HuH-7 (cell line): ENCODE results near the gene MYO1E.
"Not testable (repeated sequence)": the region's sequence is repeated elsewhere in the genome, so short reads cannot be mapped to it uniquely, and the experiment has no call there.

Experiments
- DNase-seq: peaks from one replicate; pipeline ENCODE4 v3.0.0; 2011; ENCODE audit warnings: low spot score

The MYO1E gene

GRCh38 chr15:59162080-59162479, 210.6 kb downstream of the MYO1E start:
- DNase-seq = not testable (repeated sequence)

- peak; percentile 55 for DNase-seq
Measured at GRCh38 chr15:59160880-59161593, 211.6 kb downstream of the MYO1E start.

- DNase-seq = no peak
Measured at GRCh38 chr15:59159210-59159609, 213.5 kb downstream of the MYO1E start.

DNA sequence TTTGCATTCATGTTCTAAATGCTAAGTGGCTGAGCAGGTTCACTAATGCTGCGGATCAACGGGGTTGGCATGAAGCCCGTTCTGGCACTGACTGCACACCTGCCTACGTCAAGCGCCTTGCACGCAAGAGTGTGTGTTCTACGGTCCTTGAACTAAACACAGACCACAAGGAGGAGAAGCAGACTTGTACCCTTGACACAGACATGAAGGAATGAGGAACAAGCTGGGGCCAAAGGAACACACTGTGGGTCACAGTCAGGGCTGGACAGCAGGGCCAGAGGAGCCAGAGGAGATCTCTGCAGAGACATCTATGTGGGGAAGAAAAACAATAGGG, 214.0 kb downstream of the MYO1E start:
- DNase-seq = no peak

DNA sequence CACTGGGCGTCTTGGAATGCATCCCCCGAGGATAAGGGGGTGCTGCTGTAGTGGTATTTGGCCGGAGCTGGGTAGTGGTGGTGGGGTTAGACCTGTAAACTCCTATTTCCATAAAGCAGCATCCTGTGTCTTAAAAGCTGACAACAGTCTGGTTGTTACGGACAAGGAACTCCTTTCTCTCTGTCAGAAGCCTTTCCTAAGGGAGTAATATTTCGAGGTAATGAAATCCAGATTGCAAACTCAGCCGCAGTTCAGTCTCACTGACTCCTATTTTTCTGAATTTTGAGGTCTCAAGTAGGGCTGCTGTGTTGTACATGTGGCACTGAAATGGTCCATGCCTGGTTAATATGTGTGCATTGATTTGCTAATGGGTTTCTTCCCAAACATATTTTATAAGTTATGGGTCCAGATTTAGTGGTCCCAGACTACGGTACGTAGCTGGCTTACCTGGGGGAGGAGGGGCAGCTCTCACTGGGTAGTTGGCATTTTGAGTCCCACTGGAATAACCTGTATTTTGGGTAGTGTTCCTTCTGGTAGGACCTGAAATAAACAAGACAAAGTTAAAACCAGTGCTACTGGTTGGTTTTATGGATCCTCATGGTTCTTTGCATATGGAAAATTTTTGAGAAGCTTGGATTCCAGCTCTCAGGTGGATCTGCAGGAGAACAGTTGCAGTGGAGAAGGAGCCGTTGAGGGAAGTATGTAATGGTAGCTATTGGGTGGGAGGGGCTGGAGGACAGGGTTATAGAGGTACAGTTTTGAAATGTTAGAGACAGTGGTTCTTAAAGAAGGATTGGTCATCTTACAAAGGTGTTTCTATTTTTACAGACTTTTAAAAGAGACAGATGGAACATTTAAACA, 214.6 kb downstream of the MYO1E start:
- no peak for DNase-seq

GRCh38 chr15:59157396-59157795, 215.3 kb downstream of the MYO1E start:
- DNase-seq = no peak

DNA sequence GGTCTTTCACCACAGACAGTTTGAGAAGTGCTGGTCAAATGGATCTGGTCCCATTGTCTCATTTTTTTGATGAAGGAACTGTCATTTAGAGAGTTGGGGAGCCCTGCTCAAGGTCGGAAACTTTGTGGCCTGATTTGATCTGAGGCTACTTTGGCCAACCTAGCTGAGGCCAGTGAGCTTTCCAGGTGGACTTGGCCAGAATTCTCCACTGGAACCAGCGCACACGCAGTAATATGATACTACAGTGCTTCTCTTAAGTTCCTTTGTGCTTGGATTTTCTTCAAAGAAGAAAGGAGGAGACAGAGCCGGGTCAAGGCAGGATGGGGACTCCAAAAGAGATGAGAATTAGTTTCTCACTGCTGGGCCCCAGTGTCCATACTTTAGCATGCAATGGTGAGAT, 217.2 kb downstream of the MYO1E start:
- DNase-seq = no peak

DNA sequence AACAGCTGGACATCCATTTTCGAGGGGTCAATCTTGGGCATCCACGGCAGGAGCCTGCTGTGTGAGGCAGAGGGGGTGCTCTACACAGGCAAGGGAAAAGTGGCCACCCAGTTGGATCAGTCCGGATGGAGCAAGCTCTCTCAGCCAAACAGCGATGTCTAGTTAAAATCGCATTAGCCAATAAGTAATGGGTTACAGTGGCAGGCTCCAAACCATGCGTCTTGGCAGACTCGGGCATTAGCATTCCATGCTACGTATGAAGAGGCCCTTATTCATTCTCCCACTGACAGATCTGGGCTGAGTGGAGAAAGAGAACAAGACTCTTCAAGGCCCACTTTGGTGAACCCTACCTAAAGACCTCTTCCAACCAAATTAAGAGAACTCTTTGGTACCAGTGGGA, 218.4 kb downstream of the MYO1E start:
- no peak for DNase-seq

GRCh38 chr15:59153466-59153865, 219.2 kb downstream of the MYO1E start:
- no peak for DNase-seq

DNA sequence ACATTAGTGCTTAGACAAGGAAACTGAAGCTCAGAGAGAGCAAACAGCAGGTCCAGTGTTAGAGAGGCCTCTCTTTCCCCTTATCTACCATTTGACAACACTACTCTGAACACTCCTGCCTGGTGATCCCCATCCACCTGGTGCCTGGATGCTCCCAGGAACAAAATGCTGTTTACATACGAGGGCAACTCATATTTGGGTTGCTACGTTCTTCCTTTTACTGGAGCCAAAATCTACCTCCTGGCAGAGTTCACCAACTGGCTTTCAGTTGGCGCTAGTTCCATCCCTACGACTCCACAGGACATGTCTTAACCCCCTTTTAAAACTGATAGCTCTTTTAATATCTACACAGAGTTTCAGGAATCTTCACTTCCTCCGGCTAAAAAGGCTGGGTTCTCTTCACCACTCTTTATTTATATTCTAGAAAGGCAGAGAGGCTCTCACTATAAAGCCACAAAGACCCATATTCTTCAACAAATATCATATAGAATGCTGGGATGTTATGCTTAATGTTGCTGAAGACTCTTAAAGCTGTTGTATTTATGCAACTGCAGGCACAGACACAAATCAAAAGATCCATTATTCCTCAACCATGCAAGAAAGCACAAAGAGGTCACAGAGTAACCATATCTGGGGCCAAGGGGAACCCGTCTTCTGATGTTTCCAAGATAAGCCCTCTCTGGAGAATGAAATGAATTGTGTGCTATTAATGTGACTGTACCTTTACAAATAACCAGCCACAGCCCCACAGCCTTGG, 219.8 kb downstream of the MYO1E start:
- no peak for DNase-seq

DNA sequence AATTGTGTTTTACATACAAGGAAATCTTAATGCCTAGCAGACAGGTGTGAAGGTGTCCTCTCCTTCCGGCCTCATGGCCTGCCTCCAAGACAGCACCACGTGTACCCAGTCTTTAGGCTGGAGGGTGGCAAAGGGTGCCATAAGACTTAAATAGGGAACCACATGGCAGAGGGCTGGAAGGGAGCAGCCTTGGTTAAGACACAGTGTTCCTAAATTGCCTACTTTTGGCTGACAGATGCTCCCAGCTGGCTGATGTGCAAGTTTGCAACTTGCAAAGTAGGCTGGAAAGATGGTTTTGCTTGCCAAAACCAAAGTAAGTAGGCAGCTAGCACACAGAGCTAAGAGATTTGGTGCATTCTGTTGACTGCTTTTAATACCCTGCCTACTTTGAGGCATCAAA, 222.5 kb downstream of the MYO1E start:
- DNase-seq = no peak

DNA sequence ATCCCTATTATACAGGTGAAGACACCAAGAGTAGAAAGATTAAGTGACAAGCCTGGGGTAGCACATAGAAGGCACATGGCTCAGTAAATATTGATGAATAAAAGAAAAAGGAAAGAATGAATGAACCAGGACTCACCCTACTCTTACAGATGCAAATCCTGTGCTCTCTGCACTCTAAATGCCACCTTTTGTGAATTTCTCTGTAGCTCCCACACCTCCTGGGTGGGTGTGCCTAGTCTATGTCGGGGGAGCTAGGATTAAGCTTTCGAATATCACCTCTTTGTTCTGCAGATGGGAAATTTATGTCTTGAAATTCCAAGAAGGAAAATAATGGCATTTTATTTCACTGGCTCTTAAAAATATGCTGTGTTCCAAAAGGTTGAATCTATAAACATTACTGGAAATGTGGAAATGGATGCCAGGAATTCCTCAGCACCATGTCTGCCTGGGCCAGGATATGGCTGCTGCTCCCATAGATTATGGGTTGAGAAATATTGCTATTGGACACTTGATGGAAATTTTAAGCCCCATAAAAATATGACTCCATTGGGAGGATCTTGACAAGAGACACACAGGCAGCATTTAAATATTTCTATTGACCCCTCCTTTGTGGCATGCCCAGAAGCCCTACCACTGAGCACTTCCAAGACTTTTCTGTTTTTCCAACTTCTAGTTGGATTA, 224.4 kb downstream of the MYO1E start:
- no peak for DNase-seq

- DNase-seq = no peak
Measured at GRCh38 chr15:59147666-59148065, 225.0 kb downstream of the MYO1E start.

DNA sequence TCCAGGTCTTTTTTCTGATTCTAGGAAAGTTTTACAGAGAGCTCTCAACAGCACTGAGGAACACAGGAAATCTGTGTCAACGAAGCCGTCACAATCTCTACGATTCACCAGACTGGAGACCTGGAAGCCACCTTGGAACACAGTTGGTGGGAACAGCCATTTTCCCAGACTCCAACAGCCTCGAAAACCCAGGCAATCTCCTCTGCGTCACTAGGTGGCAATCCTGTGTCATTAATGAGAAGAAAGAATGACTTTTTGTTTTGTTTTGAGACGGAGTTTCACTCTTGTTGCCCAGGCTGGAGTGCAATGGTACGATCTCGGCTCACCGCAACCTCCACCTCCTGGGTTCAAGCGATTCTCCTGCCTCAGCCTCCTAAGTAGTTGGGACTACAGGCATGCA, 228.1 kb downstream of the MYO1E start:
- DNase-seq = not testable (repeated sequence)

- no peak for DNase-seq
Measured at GRCh38 chr15:59143281-59143680, 229.4 kb downstream of the MYO1E start.

DNA sequence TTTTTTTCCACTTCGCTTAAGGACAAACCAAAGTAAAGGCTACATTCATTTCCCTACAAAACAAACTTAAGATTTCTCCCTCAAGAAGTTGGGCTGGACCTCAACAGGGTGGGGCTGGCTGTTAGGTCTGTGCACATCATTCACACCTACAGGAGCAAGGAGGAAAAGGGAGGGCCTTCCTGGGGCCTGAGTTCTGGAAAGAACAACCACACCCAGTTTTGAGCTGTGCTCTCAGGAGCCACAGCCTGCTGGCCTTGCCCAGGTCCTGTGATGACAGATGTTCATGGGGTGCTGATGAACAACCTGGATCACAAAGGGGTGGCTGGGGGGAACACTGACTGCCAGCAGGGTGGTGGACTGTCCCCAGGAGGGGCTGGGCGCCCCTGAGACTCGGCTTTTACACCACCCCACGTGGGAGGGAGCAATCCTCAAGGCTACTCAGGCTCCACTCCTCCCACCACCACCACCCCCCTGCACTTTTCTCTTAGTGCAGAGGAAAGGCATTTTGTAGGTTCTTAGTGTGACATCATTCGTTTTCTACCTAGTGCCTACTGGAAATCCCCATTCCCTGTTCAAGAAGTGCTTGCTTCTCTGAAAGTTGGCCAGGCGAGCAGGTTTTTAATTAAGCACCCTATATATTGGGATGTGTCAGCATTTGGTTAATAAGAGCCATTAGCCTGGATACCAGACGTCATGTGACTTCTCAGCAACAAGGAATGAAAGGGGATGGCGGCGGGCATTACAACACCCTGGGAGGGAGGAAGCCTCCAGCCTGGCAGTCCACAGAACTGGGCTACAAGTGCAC, 232.0 kb downstream of the MYO1E start:
- DNase-seq = no peak

- peak; percentile 83 for DNase-seq
Measured at GRCh38 chr15:59138243-59138642, 234.4 kb downstream of the MYO1E start.

- no peak for DNase-seq
Measured at GRCh38 chr15:59137566-59137965, 235.1 kb downstream of the MYO1E start.

- no peak for DNase-seq
Measured at GRCh38 chr15:59133929-59134427, 238.7 kb downstream of the MYO1E start.

DNA sequence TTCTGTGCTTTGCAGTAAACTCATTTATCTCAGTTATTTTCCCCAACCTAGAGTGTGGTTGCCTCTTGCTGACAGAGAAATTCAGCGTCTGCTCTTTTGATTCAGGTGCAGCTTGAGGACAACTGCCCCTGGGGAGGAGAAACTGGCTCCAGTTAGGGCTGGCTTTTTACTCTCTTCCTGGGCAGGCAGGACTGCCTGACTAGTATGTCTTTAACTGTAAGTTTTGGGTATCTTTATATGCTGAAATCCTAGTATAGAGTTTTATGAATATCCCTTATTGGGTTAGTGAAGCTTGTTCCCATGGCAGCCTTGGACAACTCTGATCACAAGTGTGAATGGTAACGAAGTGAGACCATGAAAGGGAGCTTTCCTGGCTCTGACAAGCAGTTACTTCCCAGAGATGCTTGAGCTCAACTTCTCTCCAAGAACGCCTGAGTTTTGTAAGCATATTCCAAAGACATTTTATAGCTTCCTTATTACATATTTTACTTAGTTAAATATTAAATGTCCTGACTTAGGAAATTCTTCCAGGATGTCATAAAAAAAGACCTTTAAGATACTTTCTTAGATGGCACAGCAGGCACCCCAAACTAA, 240.6 kb downstream of the MYO1E start:
- DNase-seq = no peak

DNA sequence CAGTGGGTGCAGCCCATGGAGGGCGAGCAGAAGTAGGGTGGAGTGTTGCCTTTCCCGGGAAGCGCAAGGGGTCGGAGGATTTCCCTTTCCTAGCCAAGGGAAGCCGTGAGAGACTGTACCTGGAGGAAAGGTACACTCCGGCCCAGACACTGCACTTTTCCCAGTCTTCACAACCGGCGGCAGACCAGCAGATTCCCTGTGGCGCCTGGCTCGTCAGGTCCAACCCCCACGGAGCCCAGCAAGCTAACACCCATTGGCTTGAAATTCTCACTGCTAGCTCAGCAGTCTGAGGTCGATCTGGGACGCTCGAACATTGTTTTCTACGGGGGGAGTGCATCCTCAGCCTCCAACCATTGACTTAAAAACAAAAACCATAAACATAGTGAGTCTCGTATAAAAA, 241.2 kb downstream of the MYO1E start:
- DNase-seq = no peak
